Mesendoderm (in vitro differentiated cells): ENCODE results near the gene DFFB.

ENCODE experiments used
- DNase-seq: peaks from one replicate; pipeline ENCODE4 v3.0.0; 2013
- H2AK5ac ChIP-seq: 2 replicates; pipeline ENCODE4 v1.6.1; 2013; ENCODE audit warnings: low read length, inconsistent platforms
- H2BK120ac ChIP-seq: 2 replicates; pipeline ENCODE4 v1.6.1; 2013; ENCODE audit warnings: low read depth, mild to moderate bottlenecking, low read length, moderate library complexity, mixed read lengths
- H2BK15ac ChIP-seq: replicated peaks from 2 replicates; pipeline ENCODE4 v1.6.1; 2013; ENCODE audit warnings: low read depth, mild to moderate bottlenecking, moderate library complexity
- H2BK5ac ChIP-seq: 2 replicates; pipeline ENCODE4 v1.6.1; 2013; ENCODE audit warnings: low read length, inconsistent platforms
- H3K18ac ChIP-seq: 2 replicates; pipeline ENCODE4 v1.6.1; 2013; ENCODE audit warnings: mild to moderate bottlenecking, low read length, mixed read lengths
- H3K23ac ChIP-seq: one replicate; pipeline ENCODE4 v1.6.1; 2013; ENCODE audit warnings: low read length
- H3K27ac ChIP-seq: 2 replicates; pipeline ENCODE4 v1.5.1; 2013; ENCODE audit warnings: low read depth, mild to moderate bottlenecking, inconsistent platforms, low read length, moderate library complexity
- H3K27me3 ChIP-seq: 2 replicates; pipeline ENCODE4 v1.6.1; 2013; ENCODE audit warnings: low read length, control low read depth, mild to moderate bottlenecking, inconsistent platforms; ENCODE audit not compliant: insufficient read depth, poor library complexity
- H3K36me3 ChIP-seq: 2 replicates; pipeline ENCODE4 v1.6.1; 2013; ENCODE audit warnings: low read length, inconsistent platforms; ENCODE audit not compliant: control insufficient read depth, insufficient read depth
- H3K4ac ChIP-seq: one replicate; pipeline ENCODE4 v1.6.1; 2013; ENCODE audit warnings: low read depth, mild to moderate bottlenecking, low read length, moderate library complexity
- H3K4me1 ChIP-seq: 2 replicates; pipeline ENCODE4 v1.6.1; 2013; ENCODE audit warnings: low read depth, low read length, inconsistent platforms; ENCODE audit not compliant: control insufficient read depth
- H3K4me2 ChIP-seq: 2 replicates; pipeline ENCODE4 v1.6.1; 2013; ENCODE audit warnings: low read length
- H3K4me3 ChIP-seq: 2 replicates; pipeline ENCODE4 v1.5.1; 2013; ENCODE audit warnings: mild to moderate bottlenecking, low read length
- H3K56ac ChIP-seq: one replicate; pipeline ENCODE4 v1.6.1; 2013; ENCODE audit warnings: low read length
- H3K79me1 ChIP-seq: 2 replicates; pipeline ENCODE4 v1.6.1; 2013; ENCODE audit warnings: low read length, inconsistent platforms
- H3K79me2 ChIP-seq: 2 replicates; pipeline ENCODE4 v1.6.1; 2013; ENCODE audit warnings: mild to moderate bottlenecking, low read length; ENCODE audit not compliant: control insufficient read depth, insufficient read depth
- H3K9ac ChIP-seq: 2 replicates; pipeline ENCODE4 v1.6.1; 2013; ENCODE audit warnings: low read length, inconsistent platforms
- H4K5ac ChIP-seq: one replicate; pipeline ENCODE4 v1.6.1; 2013; ENCODE audit warnings: low read length
- H4K8ac ChIP-seq: one replicate; pipeline ENCODE4 v1.6.1; 2013; ENCODE audit warnings: low read depth, mild to moderate bottlenecking, control low read depth, low read length, moderate library complexity
- WGBS: extraction: QIAGEN DNeasy Blood & Tissue Kit; methylation state at CpG from one replicate; pipeline ENCODE4 v1.1.7; 2013; ENCODE audit warnings: low lambda C conversion rate, missing lambda C conversion rate; ENCODE audit not compliant: insufficient coverage; ENCODE audit errors: extremely low coverage; 5-methylcytosine and 5-hydroxymethylcytosine counted together

Gene DFFB

DNA sequence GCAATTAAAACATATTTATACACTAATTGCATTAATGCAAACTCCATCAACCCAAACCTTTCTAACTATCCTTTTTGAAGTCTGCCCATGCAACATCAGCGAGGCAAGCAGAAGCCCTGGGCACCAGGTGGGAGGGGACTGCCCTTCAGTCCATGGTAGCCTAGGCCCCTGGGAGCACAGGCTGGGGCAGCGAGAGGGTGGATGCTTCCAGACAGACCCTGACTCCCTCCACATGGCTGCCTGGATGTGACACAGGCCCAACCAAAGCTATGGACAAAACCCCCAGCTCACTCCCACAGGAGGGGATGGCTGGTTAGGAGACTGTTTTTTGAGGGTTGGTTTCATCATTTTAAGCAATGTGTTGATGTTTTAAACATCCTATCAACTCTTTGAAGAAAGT lies 43.2 kb upstream of the DFFB start:
- no peaks in the 10 kb centered on the region for H3K36me3 ChIP-seq
- no peak overlapping the region for H3K4me2 ChIP-seq
- no peaks in the 10 kb centered on the region for H3K79me1 ChIP-seq
- no peak overlapping the region for H2AK5ac ChIP-seq
- no peak overlapping the region for H3K4me3 ChIP-seq
- no peak overlapping the region for H2BK5ac ChIP-seq
- H3K9ac ChIP-seq, result no peak overlapping the region
- H3K18ac ChIP-seq, result no peak overlapping the region
- no peaks in the 10 kb centered on the region for H3K79me2 ChIP-seq
- no peak for DNase-seq
- H3K27ac ChIP-seq, result no peak overlapping the region
- H3K56ac ChIP-seq, result no peak overlapping the region
- no peaks in the 10 kb centered on the region for H3K27me3 ChIP-seq
- H4K5ac ChIP-seq, result no peak overlapping the region
- no peak overlapping the region for H2BK15ac ChIP-seq
- no peak overlapping the region for H3K23ac ChIP-seq
- H3K4me1 ChIP-seq, result no peaks in the 10 kb centered on the region
- no peak overlapping the region for H3K4ac ChIP-seq
- H2BK120ac ChIP-seq, result no peak overlapping the region
- H4K8ac ChIP-seq, result no peak overlapping the region
- no CpG with 5 or more reads among the region's 2 CpGs for WGBS

DNA sequence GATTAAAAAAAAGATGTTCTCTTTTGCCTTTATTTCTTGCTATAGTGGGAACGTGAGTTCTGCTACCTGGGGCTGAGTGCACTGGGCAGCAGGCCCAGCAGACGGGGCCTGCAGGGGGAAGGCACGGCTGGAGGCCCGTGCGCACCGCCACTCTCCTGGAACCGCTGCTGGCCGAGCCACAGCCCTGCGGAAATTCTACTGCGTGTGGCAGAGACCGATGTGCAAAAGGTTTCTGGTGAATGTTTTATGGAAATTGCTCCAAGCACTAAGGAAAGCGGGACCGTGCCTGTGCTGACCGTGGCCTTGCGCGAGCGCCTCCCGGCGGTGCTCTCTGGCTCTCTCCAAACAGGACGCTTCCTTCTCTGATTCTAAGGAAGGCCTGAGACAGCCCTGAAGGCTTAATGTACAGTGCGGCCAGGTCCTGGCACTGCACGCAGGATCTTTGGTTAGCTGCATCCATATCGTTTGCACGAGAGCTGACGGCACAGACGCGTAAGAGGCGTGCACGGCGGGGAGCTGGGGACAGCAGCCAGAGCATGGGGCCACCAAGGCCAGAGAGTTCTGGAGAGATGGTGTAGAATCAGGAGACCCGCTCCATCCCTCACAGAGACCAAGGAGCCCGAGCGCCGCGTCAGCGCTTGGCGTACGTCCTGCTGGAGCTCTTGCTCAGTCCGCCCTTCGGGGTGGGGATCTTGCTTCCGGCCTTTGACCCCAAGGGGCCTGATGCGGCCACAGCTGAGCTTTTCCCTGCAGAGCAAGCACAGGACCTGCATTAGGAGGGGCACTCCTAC lies 42.3 kb upstream of the DFFB start:
- no peak overlapping the region for H3K23ac ChIP-seq
- no peak overlapping the region for H4K8ac ChIP-seq
- H3K36me3 ChIP-seq, result no peaks in the 10 kb centered on the region
- H3K79me1 ChIP-seq, result no peaks in the 10 kb centered on the region
- no peak overlapping the region for H2BK15ac ChIP-seq
- no peak overlapping the region for H3K4me3 ChIP-seq
- H3K9ac ChIP-seq, result no peak overlapping the region
- H2BK5ac ChIP-seq, result no peak overlapping the region
- H3K79me2 ChIP-seq, result no peaks in the 10 kb centered on the region
- H3K4ac ChIP-seq, result no peak overlapping the region
- no peak overlapping the region for H2BK120ac ChIP-seq
- no peaks in the 10 kb centered on the region for H3K27me3 ChIP-seq
- no peak overlapping the region for H4K5ac ChIP-seq
- WGBS, result no CpG with 5 or more reads among the region's 42 CpGs
- no peaks in the 10 kb centered on the region for H3K4me1 ChIP-seq
- H3K4me2 ChIP-seq, result no peak overlapping the region
- no peak overlapping the region for H3K56ac ChIP-seq
- no peak overlapping the region for H2AK5ac ChIP-seq
- DNase-seq, result no peak
- no peak overlapping the region for H3K18ac ChIP-seq
- H3K27ac ChIP-seq, result no peak overlapping the region

DNA sequence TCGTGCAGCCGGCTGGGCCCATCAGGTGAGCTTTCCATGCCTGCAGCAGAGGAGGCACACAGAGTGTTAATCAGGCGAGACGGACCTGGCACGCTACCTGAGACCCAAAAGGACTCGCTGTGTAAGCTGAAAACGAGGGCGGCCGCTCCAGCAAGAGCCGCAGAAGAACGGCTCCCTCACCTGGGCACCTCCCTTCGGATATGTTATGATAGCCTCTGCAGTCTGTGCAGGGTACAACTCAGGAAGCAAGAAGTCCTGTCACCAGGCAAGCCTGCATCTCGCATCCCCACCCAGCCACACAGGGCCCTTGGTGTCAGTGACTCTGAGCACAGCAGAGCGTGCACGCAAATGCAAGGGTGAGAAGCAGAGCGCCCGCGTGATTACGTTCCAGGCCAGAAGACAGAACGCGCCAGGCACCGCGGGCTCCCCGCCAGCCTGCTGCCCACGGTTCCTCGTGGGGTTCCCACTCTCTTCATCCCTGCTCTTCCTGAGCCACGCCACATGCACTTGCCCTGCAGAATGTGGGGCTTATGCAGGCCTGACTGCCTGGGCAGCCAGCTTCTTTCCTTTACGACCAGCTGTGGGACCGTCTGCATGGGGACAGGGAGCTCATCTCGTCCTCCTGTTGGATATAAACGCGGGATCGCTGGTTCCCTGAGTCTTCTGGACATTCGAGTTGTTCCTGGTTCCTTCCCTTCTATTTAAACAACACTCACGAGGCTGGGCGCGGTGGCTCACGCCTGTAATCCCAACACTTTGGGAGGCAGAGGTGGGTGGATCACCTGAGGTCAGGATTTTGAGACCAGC lies 40.7 kb upstream of the DFFB start:
- no peaks in the 10 kb centered on the region for H3K27me3 ChIP-seq
- H3K36me3 ChIP-seq, result no peaks in the 10 kb centered on the region
- H3K4me1 ChIP-seq, result no peaks in the 10 kb centered on the region
- no peak overlapping the region for H4K8ac ChIP-seq
- H3K56ac ChIP-seq, result no peak overlapping the region
- no peak overlapping the region for H3K27ac ChIP-seq
- H3K4me3 ChIP-seq, result no peak overlapping the region
- DNase-seq, result no peak
- H3K9ac ChIP-seq, result no peak overlapping the region
- H3K79me2 ChIP-seq, result no peaks in the 10 kb centered on the region
- H3K18ac ChIP-seq, result no peak overlapping the region
- no peak overlapping the region for H4K5ac ChIP-seq
- H2BK120ac ChIP-seq, result no peak overlapping the region
- H2BK5ac ChIP-seq, result no peak overlapping the region
- H3K23ac ChIP-seq, result no peak overlapping the region
- no peak overlapping the region for H3K4me2 ChIP-seq
- H3K79me1 ChIP-seq, result no peaks in the 10 kb centered on the region
- no peak overlapping the region for H2AK5ac ChIP-seq
- no peak overlapping the region for H3K4ac ChIP-seq
- H2BK15ac ChIP-seq, result no peak overlapping the region
- WGBS, result no CpG with 5 or more reads among the region's 38 CpGs

DNA sequence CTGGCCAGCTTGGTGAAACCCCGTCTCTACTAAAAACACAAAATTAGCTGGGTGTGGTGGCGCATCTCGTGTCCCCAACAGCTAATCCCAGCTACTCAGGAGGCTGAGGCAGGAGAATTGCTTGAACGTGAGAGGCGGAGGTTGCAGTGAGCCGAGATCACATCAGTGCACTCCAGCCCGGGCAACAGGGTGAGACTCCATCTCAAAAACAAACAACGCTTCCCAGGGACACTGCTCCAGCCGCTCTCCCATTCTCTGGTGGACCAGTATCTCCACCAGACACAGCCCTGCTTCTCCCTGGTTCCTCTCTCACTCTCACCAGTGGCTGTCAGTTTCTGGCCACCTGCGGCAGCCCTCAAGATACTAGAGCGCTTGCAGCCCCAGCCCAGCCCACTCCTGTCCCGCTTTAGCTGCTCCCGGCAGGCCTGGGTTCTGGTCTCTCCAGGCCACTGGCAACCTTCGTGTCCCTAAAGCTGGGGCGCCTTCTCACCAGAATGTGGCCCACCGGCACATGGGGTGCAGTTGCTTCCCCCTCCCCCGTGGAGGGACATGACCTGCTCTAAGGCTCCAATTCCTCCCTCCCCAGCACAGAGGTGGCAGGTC lies 40.0 kb upstream of the DFFB start:
- Histone ChIP-seq H3K36me3 (no peaks in the 10 kb centered on the region), H3K4me3 (no peak overlapping the region), H3K4me2 (no peak overlapping the region), H3K4me1 (no peaks in the 10 kb centered on the region), H3K79me2 (no peaks in the 10 kb centered on the region), H3K23ac (no peak overlapping the region), H2BK120ac (no peak overlapping the region), H2BK5ac (no peak overlapping the region), H4K5ac (no peak overlapping the region), H3K56ac (no peak overlapping the region), H4K8ac (no peak overlapping the region), H3K27me3 (no peaks in the 10 kb centered on the region), H3K27ac (no peak overlapping the region), H3K18ac (no peak overlapping the region), H3K9ac (no peak overlapping the region), H2AK5ac (no peak overlapping the region), H3K4ac (no peak overlapping the region), H2BK15ac (no peak overlapping the region), H3K79me1 (no peaks in the 10 kb centered on the region)
- no CpG with 5 or more reads among the region's 17 CpGs for WGBS
- no peak for DNase-seq

DNA sequence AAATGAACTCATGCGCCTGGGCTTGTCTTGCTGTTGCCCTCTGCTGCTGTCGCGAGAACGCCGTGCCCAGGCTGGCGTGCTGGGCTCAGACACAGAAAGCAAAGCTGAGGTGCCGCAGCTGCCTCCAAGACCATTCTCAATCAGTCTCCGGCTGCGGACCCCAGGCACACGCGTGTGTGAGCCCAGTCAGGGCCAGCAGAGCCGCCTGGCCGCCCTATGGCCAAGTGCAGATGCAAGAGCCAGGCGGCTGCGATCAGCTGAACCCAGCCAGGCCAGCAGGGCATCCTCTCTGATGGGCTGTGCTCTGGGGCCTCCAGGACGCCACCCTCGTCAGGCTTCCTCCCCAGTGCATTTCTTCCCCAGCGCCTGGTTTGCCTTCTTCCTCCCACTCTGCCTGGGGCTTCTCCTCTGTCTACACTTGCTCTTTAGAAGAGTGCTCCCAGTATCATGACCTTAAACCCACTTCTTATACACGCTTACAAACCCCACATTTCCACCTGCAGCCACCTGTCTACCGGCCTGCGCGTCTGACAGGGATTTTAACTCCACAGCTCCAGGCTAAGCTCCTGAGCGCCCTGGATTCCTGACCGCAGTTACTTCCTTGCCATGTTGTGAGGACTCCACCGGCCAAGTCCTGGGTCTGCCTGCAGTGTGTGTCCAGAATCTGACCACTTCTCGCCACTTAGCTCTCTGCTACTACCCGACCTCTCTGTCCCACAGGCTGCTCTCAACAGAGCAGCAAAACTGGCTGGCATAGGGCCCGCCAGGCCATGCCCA lies 39.3 kb upstream of the DFFB start:
- H3K27me3 ChIP-seq, result no peaks in the 10 kb centered on the region

More for the DNA sequence above, 39.3 kb upstream of the DFFB start:
- Histone ChIP-seq H3K79me1 (no peaks in the 10 kb centered on the region), H4K8ac (no peak overlapping the region), H2BK120ac (no peak overlapping the region), H3K18ac (no peak overlapping the region), H3K4ac (no peak overlapping the region), H4K5ac (no peak overlapping the region), H3K4me3 (no peak overlapping the region), H3K4me2 (no peak overlapping the region), H2AK5ac (no peak overlapping the region), H3K27ac (no peak overlapping the region), H3K9ac (no peak overlapping the region), H2BK15ac (no peak overlapping the region), H3K36me3 (no peaks in the 10 kb centered on the region), H3K79me2 (no peaks in the 10 kb centered on the region), H2BK5ac (no peak overlapping the region), H3K4me1 (no peaks in the 10 kb centered on the region), H3K56ac (no peak overlapping the region), H3K23ac (no peak overlapping the region)
- WGBS, result no CpG with 5 or more reads among the region's 28 CpGs
- DNase-seq, result no peak
